NCI-H345 treated with DMSO at 0.1 percent for 48 hours (cell line): Measurements from ENCODE around the gene MOV10.
"Not testable (repeated sequence)": the region's sequence is repeated elsewhere in the genome, so short reads cannot be mapped to it uniquely, and the experiment has no call there.

Experiments used
- DNase-seq: peaks from one replicate; lab custom pipeline; 2025; ENCODE audit not compliant: unreplicated experiment; lab: John Stamatoyannopoulos, UW

The MOV10 gene

GRCh38 chr1:112674440-112674985 lies at the start of gene MOV10:
Gene MOV10 (plus strand): TSS chr1:112674659. CDS start chr1:112674913, 254 bp downstream.
- peak; percentile 38 for DNase-seq

- DNase-seq, result no peak
Observed at GRCh38 chr1:112625696-112626095, 48.8 kb upstream of the MOV10 start.

GRCh38 chr1:112626193-112626592 lies 48.3 kb upstream of the MOV10 start:
- no peak for DNase-seq

- DNase-seq, result no peak
Observed at GRCh38 chr1:112626887-112627286, 47.6 kb upstream of the MOV10 start.

- DNase-seq, result no peak
Observed at GRCh38 chr1:112628516-112628915, 45.9 kb upstream of the MOV10 start.

GRCh38 chr1:112629256-112629655 lies 45.2 kb upstream of the MOV10 start:
- no peak for DNase-seq

- no peak for DNase-seq
Observed at GRCh38 chr1:112633628-112634027, 40.8 kb upstream of the MOV10 start.

GRCh38 chr1:112634367-112634766 lies 40.1 kb upstream of the MOV10 start:
- no peak for DNase-seq

- DNase-seq, result no peak
Observed at GRCh38 chr1:112636056-112636455, 38.4 kb upstream of the MOV10 start.

- no peak for DNase-seq
Observed at GRCh38 chr1:112636597-112637253, 37.7 kb upstream of the MOV10 start.

GRCh38 chr1:112637254-112638109 lies 37.0 kb upstream of the MOV10 start:
- no peak for DNase-seq

- DNase-seq, result no peak
Observed at GRCh38 chr1:112638110-112638428, 36.4 kb upstream of the MOV10 start.

- DNase-seq, result not testable (repeated sequence)
Observed at GRCh38 chr1:112640437-112640836, 34.0 kb upstream of the MOV10 start.

- no peak for DNase-seq
Observed at GRCh38 chr1:112643080-112643479, 31.4 kb upstream of the MOV10 start.

- no peak for DNase-seq
Observed at GRCh38 chr1:112646225-112646624, 28.2 kb upstream of the MOV10 start.

GRCh38 chr1:112651205-112651604 lies 23.3 kb upstream of the MOV10 start:
- no peak for DNase-seq

- DNase-seq, result no peak
Observed at GRCh38 chr1:112665857-112666256, 8.6 kb upstream of the MOV10 start.

GRCh38 chr1:112666946-112667345 lies 7.5 kb upstream of the MOV10 start:
- DNase-seq, result no peak

- DNase-seq, result no peak
Observed at GRCh38 chr1:112672009-112672408, 2.5 kb upstream of the MOV10 start.

- no peak for DNase-seq
Observed at GRCh38 chr1:112672842-112673241, 1.6 kb upstream of the MOV10 start.

- DNase-seq, result peak; percentile 38
Observed at GRCh38 chr1:112673592-112674439, 643 bp upstream of the MOV10 start.
